Pancreas (tissue), 10 donors: ENCODE measurements around the gene ZC2HC1C. TPM values are rescaled to one million over a fixed set of nuclear protein-coding genes. Genes with fewer than 3 reads are reported as not detected.
"Not testable (repeated sequence)": the region's sequence is repeated elsewhere in the genome, so short reads cannot be mapped to it uniquely, and the experiment has no call there.

ENCODE experiments used
- ATAC-seq, 4 donors: fragments of 200-7000 bp; cut with Tn5 transposase; one replicate each; pipeline versions ENCODE4 v1.8.0 to v1.9.1; 2020; ENCODE audit warnings: mild to moderate bottlenecking in 4 of 4, moderate library complexity in 4 of 4
- DNase-seq, 6 donors: peaks; one replicate each; pipeline ENCODE4 v3.0.0-alpha.2; 2020
- FAIRE-seq: peaks from 2 replicates; lab custom pipeline; 2012; peaks lifted over from hg19 to GRCh38; lab: Jason Lieb, UNC
- H3K27ac ChIP-seq, 4 donors: fragments of 200-600 bp; sonication (generic); 1 replicate in 3 of 4; 2 replicates in 1 of 4; pipeline versions ENCODE4 v1.5.0 to v1.8.0; 2020
- H3K27me3 ChIP-seq, 4 donors: fragments of 200-600 bp; one replicate each; pipeline ENCODE4 v1.8.0; 2021
- H3K36me3 ChIP-seq, 3 donors: fragments of 200-600 bp; sonication (generic) in 1 of 3; one replicate each; pipeline versions ENCODE4 v1.5.0 to v1.8.0; 2020 to 2021
- H3K4me1 ChIP-seq, 3 donors: fragments of 200-600 bp; one replicate each; pipeline ENCODE4 v1.8.0; 2021
- H3K4me3 ChIP-seq, 4 donors: fragments of 200-600 bp; sonication (generic) in 2 of 4; one replicate each; pipeline versions ENCODE4 v1.5.0 to v1.8.0; 2020 to 2021
- H3K9me3 ChIP-seq, 4 donors: fragments of 200-600 bp; one replicate each; pipeline ENCODE4 v1.8.0; 2021
- WGBS, 2 donors: extraction: QIAGEN DNeasy Blood & Tissue Kit; methylation state at CpG; one replicate each; pipeline ENCODE4 v1.1.7; 2013; 5-methylcytosine and 5-hydroxymethylcytosine counted together
- intact Hi-C, 3 donors: fragments of 100-400 bp; cut with DNase I; formaldehyde crosslinking; loops; one replicate each; pipeline versions ENCODE4 v1.11.1 to v1.14.2; 2022
- polyA plus RNA-seq, 2 donors: library from polyadenylated mRNA; stranded (reverse); fragments of 200-250 nt; gene quantifications; one replicate each; pipeline ENCODE4 v1.2.3, GENCODE V29; 2013
- total RNA-seq, 6 donors: library from RNA; stranded (reverse); fragmentation: NEBNext Ultra II Directional in 4 of 6; extraction: Animal tissue kit (Norgen Biotek cat#: 25700) in 4 of 6; gene quantifications; one replicate each; pipeline versions ENCODE4 v1.2.1 to v1.2.4, GENCODE V29; 2021 to 2023
- TF ChIP-seq, protein P1 (sequence below), 4 donors: fragments of 200-600 bp; sonication (generic) in 3 of 4; IDR thresholded peaks; one replicate each; pipeline versions ENCODE4 v1.5.0 to v1.8.0; 2021; ENCODE audit warnings: antibody characterized with exemption in 4 of 4
- donor health status: healthy with polysubstance abuse.
- donor health status: DM: no; HTN: no; CAD: no; lungs with moderate emphysema.
- donor health status: DM: no; HTN: no; CAD: no.
- donor health status: control.
- donor health status: control.
- donor health status: Bipolar disorder and iron deficiency.
- donor health status: DM: yes; HTN: yes; CAD: no.
- donor health status: DM: no; HTN: no; CAD: no.
- donor health status: DM: no; HTN: no; CAD: no.
- donor health status: DM: yes; HTN: yes; CAD: no.

The ZC2HC1C gene
- total and polyA plus RNA-seq, 8 donors: 2.6 to 12.1 (median 4.8) TPM

- 95 to 100% methylated on average over 3 of the region's 3 CpGs for WGBS, 2 donors
- no peak overlapping the region for H3K4me3 ChIP-seq
- H3K36me3 ChIP-seq: no peaks in the 10 kb centered on the region
- no peaks in the 10 kb centered on the region for H3K9me3 ChIP-seq
- TF ChIP-seq, protein P1, sequence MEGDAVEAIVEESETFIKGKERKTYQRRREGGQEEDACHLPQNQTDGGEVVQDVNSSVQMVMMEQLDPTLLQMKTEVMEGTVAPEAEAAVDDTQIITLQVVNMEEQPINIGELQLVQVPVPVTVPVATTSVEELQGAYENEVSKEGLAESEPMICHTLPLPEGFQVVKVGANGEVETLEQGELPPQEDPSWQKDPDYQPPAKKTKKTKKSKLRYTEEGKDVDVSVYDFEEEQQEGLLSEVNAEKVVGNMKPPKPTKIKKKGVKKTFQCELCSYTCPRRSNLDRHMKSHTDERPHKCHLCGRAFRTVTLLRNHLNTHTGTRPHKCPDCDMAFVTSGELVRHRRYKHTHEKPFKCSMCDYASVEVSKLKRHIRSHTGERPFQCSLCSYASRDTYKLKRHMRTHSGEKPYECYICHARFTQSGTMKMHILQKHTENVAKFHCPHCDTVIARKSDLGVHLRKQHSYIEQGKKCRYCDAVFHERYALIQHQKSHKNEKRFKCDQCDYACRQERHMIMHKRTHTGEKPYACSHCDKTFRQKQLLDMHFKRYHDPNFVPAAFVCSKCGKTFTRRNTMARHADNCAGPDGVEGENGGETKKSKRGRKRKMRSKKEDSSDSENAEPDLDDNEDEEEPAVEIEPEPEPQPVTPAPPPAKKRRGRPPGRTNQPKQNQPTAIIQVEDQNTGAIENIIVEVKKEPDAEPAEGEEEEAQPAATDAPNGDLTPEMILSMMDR (IDR thresholded peaks at IDR 0.05): no peak
- H3K4me1 ChIP-seq: peaks cover 9 to 26% (median 14%) of the 10 kb centered on the region in 3 donors
- no peak overlapping the region for H3K27ac ChIP-seq
- ATAC-seq (no peak), DNase-seq (no peak), FAIRE-seq (no peak)
- no peaks in the 10 kb centered on the region for H3K27me3 ChIP-seq
- intact Hi-C loops: no loop called here
Observed at GRCh38 chr14:75066691-75067090, 2.8 kb upstream of the ZC2HC1C start.

GRCh38 chr14:75067212-75067611, 2.2 kb upstream of the ZC2HC1C start:
- TF ChIP-seq, protein P1 (IDR thresholded peaks at IDR 0.05): no peak
- Histone ChIP-seq H3K4me3 (no peak overlapping the region), H3K36me3 (no peaks in the 10 kb centered on the region), H3K27ac (no peak overlapping the region), H3K27me3 (no peaks in the 10 kb centered on the region), H3K4me1 (peaks cover 9 to 26% (median 14%) of the 10 kb centered on the region in 3 donors), H3K9me3 (no peaks in the 10 kb centered on the region)
- FAIRE-seq (no peak), ATAC-seq (no peak), DNase-seq (no peak)
- WGBS, 2 donors: 88 to 90% methylated on average over 1 of the region's 1 CpG
- intact Hi-C loops: no loop called here

DNA sequence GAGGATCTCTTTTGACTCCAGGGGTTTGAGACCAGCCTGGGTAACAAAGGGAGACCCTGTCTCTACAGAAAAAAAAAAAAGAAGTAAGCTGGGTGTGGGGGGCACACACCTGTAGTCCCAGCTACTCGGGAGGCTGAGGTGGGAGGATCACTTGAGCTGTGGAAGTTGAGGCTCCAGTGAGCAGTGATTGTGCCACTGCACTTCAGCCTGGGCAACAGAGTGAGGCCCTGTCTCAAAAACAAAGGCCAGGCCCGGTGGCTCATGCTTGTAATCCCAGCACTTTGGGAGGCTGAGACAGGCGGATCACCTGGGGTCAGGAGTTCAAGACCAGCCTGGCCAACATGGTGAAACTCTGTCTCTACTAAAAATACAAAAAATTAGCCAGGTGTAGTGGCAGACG, 1.7 kb upstream of the ZC2HC1C start:
- H3K27me3 ChIP-seq, FAIRE-seq, H3K9me3 ChIP-seq, ATAC-seq, H3K36me3 ChIP-seq, DNase-seq, intact Hi-C loops: not testable (repeated sequence)
- H3K4me3 ChIP-seq: peak overlapping the region in 3 of 4 donors; percentile 13 to 62 (median 54)
- H3K27ac ChIP-seq: peak overlapping the region in 2 of 4 donors; percentile 90 to 93
- 66 to 85% methylated on average over 4 of the region's 4 CpGs for WGBS, 2 donors
- peaks cover 9 to 26% (median 14%) of the 10 kb centered on the region in 3 donors for H3K4me1 ChIP-seq

DNA sequence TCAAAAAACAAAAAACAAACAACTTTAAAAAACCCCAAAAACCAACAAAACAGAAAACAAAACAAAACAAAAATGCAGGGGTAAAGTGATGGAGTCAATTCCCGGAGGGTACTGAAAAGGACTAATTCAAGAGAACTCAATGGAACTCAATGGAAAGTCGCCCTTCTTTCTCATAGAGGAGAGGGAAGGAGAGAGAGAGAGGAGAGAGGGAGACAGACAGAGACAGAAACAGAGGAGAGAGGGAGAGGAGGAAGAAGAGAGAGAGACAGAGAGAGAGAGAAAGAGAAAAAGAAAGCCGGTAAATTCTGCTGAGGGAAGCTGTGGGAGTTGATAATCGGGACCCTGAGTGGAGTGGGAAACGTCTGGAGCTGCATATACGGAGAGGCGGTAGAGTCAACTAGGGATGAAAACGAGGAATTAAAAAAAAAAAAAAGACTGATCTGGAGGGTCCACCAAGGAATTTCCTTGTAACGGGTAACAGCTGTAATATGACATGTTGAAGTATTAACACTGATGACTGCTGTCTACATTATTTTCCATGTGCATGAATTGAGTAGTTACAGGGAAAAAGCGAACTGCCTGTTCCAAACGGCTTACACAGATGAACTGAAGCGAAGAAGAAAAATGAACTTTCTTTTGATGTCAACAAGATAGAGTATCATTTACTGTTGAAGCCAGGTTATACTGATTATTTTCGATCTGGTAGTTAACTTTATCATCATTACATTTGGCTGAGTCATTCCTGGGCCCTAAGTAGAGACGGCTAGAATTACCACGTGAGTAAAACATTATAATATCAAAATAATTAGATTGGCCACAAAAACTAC, 934 bp upstream of the ZC2HC1C start:
- H3K4me1 ChIP-seq: peaks cover 9 to 20% (median 10%) of the 10 kb centered on the region in 3 donors
- ATAC-seq: peak in 2 of 4 donors; percentile 3
- intact Hi-C loops: no loop called here

DNA sequence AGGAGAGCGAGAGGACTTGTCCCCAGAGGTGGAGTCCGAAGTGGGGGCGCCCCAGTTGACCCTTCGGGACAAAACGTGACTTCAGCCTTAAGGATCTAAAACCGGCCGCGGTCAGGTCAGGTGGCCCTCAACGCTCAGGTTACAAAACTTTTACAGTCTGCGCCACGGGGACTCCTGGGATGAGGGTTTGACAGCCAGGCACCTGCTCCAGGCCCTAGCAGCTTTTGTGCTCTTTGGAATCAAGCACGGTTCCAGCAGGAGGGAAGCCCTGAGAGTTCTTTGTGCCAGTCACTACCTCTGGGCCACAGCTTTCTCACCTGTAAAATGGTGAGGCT, 337 bp downstream of the ZC2HC1C start:
- H3K27me3 ChIP-seq: no peaks in the 10 kb centered on the region
- TF ChIP-seq, protein P1 (IDR thresholded peaks at IDR 0.05): no peak
- DNase-seq (no peak), ATAC-seq (peak; percentile 30 to 55 (median 48)), FAIRE-seq (no peak)
- H3K4me3 ChIP-seq: peak overlapping the region; percentile 13 to 62 (median 48)
- peak overlapping the region; percentile 71 to 96 (median 92) for H3K27ac ChIP-seq
- 7 to 8% methylated on average over 12 of the region's 12 CpGs for WGBS, 2 donors
- H3K36me3 ChIP-seq: no peaks in the 10 kb centered on the region
- peaks cover 9 to 15% (median 10%) of the 10 kb centered on the region in 3 donors for H3K4me1 ChIP-seq
- intact Hi-C loops: no loop called here
- no peaks in the 10 kb centered on the region for H3K9me3 ChIP-seq

More for the DNA sequence above, 934 bp upstream of the ZC2HC1C start:
- Histone ChIP-seq H3K9me3 (no peaks in the 10 kb centered on the region), H3K4me3 (peak overlapping the region; percentile 13 to 62 (median 48)), H3K27ac (peak overlapping the region; percentile 71 to 96 (median 92)), H3K36me3 (no peaks in the 10 kb centered on the region), H3K27me3 (no peaks in the 10 kb centered on the region)
- DNase-seq (no peak), FAIRE-seq (no peak)
- 6 to 8% methylated on average over 15 of the region's 15 CpGs for WGBS, 2 donors
- TF ChIP-seq, protein P1 (IDR thresholded peaks at IDR 0.05): no peak
